Stimulated activated naive CD4-positive, alpha-beta T cell (primary cell): ENCODE results near the gene HEY2.
A peak's percentile ranks its signal among the peaks of the same experiment; 100 is the strongest.
"Not testable (repeated sequence)": the region's sequence is repeated elsewhere in the genome, so short reads cannot be mapped to it uniquely, and the experiment has no call there.

Experiments used
- DNase-seq, 6 experiments: peaks; one replicate each; lab custom pipeline; 2025; lab: John Stamatoyannopoulos, UW

The HEY2 gene

GRCh38 chr6:125749173-125749864, at the start of gene HEY2:
Gene HEY2, plus strand, starts transcription at chr6:125749632. Its CDS starts 145 bp downstream, at chr6:125749777.
- DNase-seq: peak; percentile 44 to 74 (median 62)

- no peak for DNase-seq
Observed at GRCh38 chr6:125700581-125701353, 48.7 kb upstream of the HEY2 start.

- no peak for DNase-seq
Observed at GRCh38 chr6:125701354-125701668, 48.1 kb upstream of the HEY2 start.

GRCh38 chr6:125703882-125704281, 45.5 kb upstream of the HEY2 start:
- not testable (repeated sequence) for DNase-seq

GRCh38 chr6:125707615-125708243, 41.7 kb upstream of the HEY2 start:
- no peak for DNase-seq

- no peak for DNase-seq
Observed at GRCh38 chr6:125711013-125711675, 38.3 kb upstream of the HEY2 start.

- no peak for DNase-seq
Observed at GRCh38 chr6:125714441-125715090, 34.9 kb upstream of the HEY2 start.

- no peak for DNase-seq
Observed at GRCh38 chr6:125717120-125717731, 32.2 kb upstream of the HEY2 start.

- no peak for DNase-seq
Observed at GRCh38 chr6:125718109-125718508, 31.3 kb upstream of the HEY2 start.

GRCh38 chr6:125722886-125723285, 26.5 kb upstream of the HEY2 start:
- DNase-seq: no peak

GRCh38 chr6:125727216-125727615, 22.2 kb upstream of the HEY2 start:
- DNase-seq: no peak

- no peak for DNase-seq
Observed at GRCh38 chr6:125728739-125729138, 20.7 kb upstream of the HEY2 start.

GRCh38 chr6:125729983-125730382, 19.4 kb upstream of the HEY2 start:
- DNase-seq: no peak

GRCh38 chr6:125732398-125732797, 17.0 kb upstream of the HEY2 start:
- no peak for DNase-seq

GRCh38 chr6:125733516-125734300, 15.7 kb upstream of the HEY2 start:
- DNase-seq: no peak

- no peak for DNase-seq
Observed at GRCh38 chr6:125738276-125738675, 11.2 kb upstream of the HEY2 start.

- no peak for DNase-seq
Observed at GRCh38 chr6:125739364-125739763, 10.1 kb upstream of the HEY2 start.

GRCh38 chr6:125741336-125741735, 8.1 kb upstream of the HEY2 start:
- DNase-seq: no peak

GRCh38 chr6:125742024-125742423, 7.4 kb upstream of the HEY2 start:
- no peak for DNase-seq

- no peak for DNase-seq
Observed at GRCh38 chr6:125742464-125743120, 6.8 kb upstream of the HEY2 start.
